Activated naive CD8-positive, alpha-beta T cell treated with anti-CD3 and anti-CD28 coated beads, Interleukin-2, amount 50 U/mL, for 24 hours (primary cell): ENCODE measurements around the gene SLC39A1.
"Not testable (repeated sequence)": the region's sequence is repeated elsewhere in the genome, so short reads cannot be mapped to it uniquely, and the experiment has no call there.

ENCODE experiments used
- ATAC-seq: fragments of 150-1000 bp; cut with Tn5 transposase; one replicate; pipeline ENCODE4 v1.10.0; 2021
- DNase-seq: peaks from one replicate; pipeline ENCODE4 v3.0.0; 2021
- H3K27ac Mint-ChIP-seq: one replicate; pipeline ENCODE4 v1.8.0; 2021; ENCODE audit warnings: mild to moderate bottlenecking, mixed read lengths
- H3K27me3 Mint-ChIP-seq: one replicate; pipeline ENCODE4 v1.8.0; 2021; ENCODE audit warnings: mixed read lengths
- H3K36me3 Mint-ChIP-seq: one replicate; pipeline ENCODE4 v1.8.0; 2021; ENCODE audit warnings: low read depth, mixed read lengths
- H3K4me1 Mint-ChIP-seq: one replicate; pipeline ENCODE4 v1.8.0; 2021; ENCODE audit warnings: mixed read lengths
- H3K4me3 Mint-ChIP-seq: one replicate; pipeline ENCODE4 v1.8.0; 2021; ENCODE audit warnings: mild to moderate bottlenecking, moderate library complexity, mixed read lengths
- H3K9me3 Mint-ChIP-seq: one replicate; pipeline ENCODE4 v1.8.0; 2021; ENCODE audit warnings: mixed read lengths

The SLC39A1 gene

DNA sequence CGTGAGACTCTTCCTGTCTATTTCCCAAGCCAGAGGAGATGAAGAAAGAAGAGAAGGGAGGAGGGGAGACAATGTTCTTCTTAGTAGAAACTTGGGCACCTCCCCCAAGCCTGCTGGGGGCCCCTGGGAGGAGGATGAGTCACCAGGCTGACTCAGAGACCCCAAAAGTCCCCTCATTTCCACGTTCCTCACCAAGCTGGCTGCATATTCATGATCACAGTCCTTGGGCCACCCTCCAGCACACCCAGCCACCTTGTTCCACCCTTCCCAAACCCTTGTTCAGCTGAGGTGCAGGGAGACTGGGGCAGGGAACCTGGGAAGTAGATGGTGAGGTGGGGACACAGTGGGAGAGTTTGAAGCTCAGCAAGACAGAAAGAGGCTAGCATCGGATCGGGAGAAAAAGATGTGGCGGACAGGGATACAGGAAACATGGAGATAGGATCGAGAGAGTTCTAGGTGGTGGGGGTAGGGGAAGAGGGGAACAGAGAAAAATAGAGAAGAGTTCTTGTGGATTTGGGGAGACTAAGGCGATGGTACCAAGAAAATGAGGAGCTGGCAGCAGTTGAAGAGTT is 22.1 kb upstream of the SLC39A1 start:
- H3K36me3 Mint-ChIP-seq: peaks cover 4% of the 10 kb centered on the region
- H3K4me1 Mint-ChIP-seq: peaks cover 38% of the 10 kb centered on the region
- peak overlapping the region; percentile 92 for H3K27ac Mint-ChIP-seq
- H3K9me3 Mint-ChIP-seq: no peaks in the 10 kb centered on the region
- ATAC-seq (peak; percentile 78), DNase-seq (peak; percentile 68)
- H3K27me3 Mint-ChIP-seq: no peaks in the 10 kb centered on the region
- H3K4me3 Mint-ChIP-seq: peak overlapping the region; percentile 88

DNA sequence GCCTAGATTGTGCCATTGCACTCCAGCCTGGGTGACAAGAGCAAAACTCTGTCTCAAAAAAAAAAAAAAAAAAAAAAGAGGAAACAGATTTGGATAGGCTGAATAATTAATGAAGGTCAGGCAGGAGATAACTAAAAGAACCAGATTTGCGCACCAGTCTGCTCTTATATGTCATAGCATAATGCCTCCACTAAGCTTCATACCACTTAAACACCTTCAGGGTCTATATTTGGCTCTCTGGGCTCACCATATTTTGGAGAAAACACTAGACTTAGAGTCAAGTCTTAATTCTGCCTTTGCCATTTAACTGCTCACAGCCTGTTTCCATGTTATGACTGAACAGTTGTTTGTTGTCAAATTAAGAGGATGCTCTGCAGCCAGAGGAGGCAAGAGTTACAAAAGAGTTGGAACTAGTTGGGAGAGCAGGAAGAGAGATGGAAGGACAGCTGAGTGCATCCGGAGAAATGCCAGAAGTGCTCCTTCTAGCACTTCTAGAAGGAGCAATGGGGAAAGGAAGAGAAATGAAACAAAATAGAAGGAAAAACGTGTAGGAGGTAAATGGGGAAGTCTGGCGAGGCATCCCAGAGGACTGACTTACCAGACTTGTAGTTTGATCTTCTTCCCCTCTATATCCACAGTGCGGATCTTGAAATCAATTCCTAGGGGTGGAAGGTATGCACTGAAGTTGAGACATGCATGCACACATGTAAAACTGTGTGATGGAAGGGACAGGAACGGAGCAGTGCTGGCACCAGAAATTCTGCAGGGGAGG is 21.0 kb upstream of the SLC39A1 start:
- H3K36me3 Mint-ChIP-seq: peaks cover 6% of the 10 kb centered on the region
- H3K27ac Mint-ChIP-seq: peak overlapping the region; percentile 2
- DNase-seq (no peak), ATAC-seq (no peak)
- no peak overlapping the region for H3K4me3 Mint-ChIP-seq
- H3K27me3 Mint-ChIP-seq: no peaks in the 10 kb centered on the region
- H3K4me1 Mint-ChIP-seq: peaks cover 33% of the 10 kb centered on the region
- no peaks in the 10 kb centered on the region for H3K9me3 Mint-ChIP-seq

DNA sequence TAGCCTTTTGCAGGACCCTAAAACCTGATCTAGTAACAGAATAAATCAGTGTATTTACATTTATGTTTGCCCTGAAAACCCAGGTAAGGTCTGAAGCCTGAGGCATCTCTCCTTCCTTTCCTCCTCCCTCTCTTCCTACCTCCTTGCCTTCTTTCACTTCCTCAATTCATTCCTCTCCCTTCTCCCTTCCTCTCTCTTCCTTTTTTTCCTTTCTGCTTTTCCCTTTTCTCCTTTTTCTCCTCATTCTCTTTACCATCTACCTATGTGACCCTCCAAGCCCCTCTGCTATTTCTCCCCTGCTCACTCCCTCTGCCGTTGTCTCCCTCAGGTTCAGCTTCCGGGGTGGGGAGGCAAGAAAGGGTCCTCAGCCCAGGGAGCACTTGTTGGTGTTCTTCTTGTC is 18.4 kb upstream of the SLC39A1 start:
- not testable (repeated sequence) for H3K4me3 Mint-ChIP-seq, ATAC-seq, H3K27ac Mint-ChIP-seq, DNase-seq, H3K9me3 Mint-ChIP-seq, H3K27me3 Mint-ChIP-seq
- Mint-ChIP-seq H3K36me3 (peaks cover 13% of the 10 kb centered on the region), H3K4me1 (peaks cover 37% of the 10 kb centered on the region)

DNA sequence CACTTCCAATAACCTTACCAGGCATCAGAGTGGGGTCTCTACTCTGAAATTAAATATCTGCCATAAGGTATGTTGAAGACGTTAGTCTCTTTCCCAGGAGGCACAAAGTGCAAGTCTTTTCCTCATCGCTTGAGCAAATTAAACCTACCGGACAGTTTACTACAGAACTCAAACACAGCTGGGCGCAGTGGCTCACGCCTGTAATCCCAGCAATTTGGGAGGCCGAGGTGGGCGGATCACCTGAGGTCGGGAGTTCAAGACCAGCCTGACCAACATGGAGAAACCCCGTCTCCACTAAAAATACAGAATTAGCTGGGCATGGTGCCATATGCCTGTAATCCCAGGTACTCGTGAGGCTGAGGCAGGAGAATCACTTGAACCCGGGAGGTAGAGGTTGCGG is 15.8 kb upstream of the SLC39A1 start:
- DNase-seq, H3K9me3 Mint-ChIP-seq, ATAC-seq, H3K27me3 Mint-ChIP-seq, H3K27ac Mint-ChIP-seq: not testable (repeated sequence)
- H3K4me3 Mint-ChIP-seq: peak overlapping the region; percentile 97
- H3K4me1 Mint-ChIP-seq: peaks cover 33% of the 10 kb centered on the region
- H3K36me3 Mint-ChIP-seq: peaks cover 33% of the 10 kb centered on the region

DNA sequence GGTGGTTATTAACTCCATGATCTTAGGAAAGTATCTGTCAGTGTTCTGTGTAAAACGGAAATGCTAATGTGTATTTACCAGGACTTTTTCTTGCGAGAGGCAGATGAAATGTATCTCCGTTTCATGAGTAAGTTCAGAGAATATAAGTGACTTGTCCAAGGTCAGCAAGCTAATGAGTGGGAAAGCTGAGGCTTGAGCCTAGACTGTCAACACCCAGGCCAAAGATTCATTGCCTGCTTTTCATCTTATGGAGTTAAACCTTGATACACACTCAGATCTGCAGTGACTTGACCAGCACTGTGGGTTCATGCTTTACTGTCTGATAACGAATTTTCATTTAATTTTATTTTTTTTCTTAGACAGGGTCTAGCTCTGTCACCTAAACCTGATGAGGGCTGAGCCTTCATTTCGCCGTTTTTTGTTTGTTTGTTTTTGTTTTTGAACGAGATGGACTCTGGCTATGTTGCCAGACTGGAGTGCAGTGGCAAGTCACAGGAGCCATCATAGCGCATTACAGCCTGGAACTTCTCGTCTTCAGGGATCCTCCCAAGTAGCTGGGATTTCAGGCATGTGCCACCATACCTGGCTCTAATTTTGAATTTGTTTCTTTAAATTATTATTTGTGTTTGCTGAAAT is 15.1 kb upstream of the SLC39A1 start:
- peaks cover 37% of the 10 kb centered on the region for H3K36me3 Mint-ChIP-seq
- H3K4me1 Mint-ChIP-seq: peaks cover 34% of the 10 kb centered on the region
- H3K27me3 Mint-ChIP-seq: no peaks in the 10 kb centered on the region
- peak overlapping the region; percentile 96 for H3K27ac Mint-ChIP-seq
- no peaks in the 10 kb centered on the region for H3K9me3 Mint-ChIP-seq
- no peak for DNase-seq
- no peak for ATAC-seq
- H3K4me3 Mint-ChIP-seq: peak overlapping the region; percentile 97

DNA sequence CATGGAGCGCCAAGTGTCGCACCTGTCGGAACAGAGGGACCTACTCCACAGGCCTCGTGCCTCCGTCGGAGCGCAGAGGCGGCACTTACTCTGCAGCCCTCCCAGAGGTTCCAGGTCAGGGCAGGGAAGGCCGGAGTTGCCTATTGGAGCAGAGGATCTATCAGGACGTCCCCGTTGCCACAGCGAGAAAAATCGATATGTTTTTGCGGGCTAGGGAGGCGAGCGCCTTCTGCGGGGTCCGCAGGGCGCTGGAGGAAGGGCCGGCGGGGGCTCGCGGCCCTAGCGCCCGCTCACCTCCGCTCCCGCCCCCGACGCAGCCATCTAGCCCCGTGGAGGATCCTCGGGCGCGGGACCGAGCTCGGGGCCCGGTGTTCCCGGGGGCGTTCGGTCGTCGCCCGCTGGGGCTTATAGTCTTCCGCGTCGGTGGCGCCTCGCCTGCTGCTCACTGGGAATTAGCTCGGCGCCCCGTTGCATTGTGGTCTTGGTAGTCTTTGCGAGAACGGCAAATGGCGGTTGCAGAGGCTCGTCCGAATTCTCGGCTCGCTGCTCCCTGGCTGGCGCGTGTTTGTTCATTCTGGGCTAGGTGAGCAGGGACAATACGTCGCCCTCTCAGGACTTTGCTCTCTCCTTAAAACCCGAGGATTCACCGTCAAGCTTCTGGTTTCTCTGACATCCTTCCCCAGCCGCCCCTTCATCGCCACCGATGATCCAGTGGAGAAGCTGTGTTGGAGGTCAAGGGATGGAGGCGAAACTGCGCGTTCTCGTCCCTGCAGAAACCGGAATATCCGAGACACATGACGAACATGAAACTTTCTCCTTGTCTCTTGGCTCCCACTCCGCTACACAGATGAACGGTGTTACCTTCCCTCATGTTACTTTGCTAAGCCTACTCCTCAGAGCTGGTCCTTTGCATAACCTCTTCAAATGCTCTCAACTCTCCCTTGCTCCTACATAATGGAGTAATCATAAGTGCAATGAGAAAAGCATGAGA is 14.2 kb upstream of the SLC39A1 start, which contains the start of gene JTB:
TSS of gene JTB (minus strand) at position 425 of the 991 bp plus-strand sequence. CDS start at position 3, 422 bp downstream.
- Mint-ChIP-seq H3K9me3 (no peaks in the 10 kb centered on the region), H3K27ac (peak within 1 kb of the TSS; percentile 97), H3K4me3 (peak within 1 kb of the TSS; percentile 97), H3K36me3 (peaks cover 40% of the 10 kb centered on the region), H3K27me3 (no peaks in the 10 kb centered on the region), H3K4me1 (peaks cover 35% of the 10 kb centered on the region)
- peak; percentile 86 for DNase-seq
- peak; percentile 94 for ATAC-seq

DNA sequence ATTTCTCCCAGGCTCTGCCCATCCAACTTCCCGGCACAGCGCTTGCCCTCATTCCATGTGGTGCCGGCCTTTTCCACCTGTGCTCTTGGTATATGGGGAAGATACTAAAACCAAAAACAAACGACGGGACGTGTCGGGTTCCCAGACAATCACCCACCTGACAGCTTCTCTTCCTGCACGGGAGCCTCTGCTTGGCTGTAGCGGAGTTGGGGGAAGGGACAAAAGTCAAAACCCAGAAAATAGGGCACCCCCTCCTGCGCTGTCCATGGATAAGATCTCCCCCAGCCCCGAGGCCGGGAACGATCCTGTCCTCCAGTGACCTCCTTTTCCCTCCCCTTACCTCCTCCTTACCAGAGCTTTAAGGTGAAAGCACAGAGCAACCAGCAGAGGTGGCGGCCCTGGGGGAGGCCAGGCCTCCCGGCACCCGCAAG is 13.5 kb upstream of the SLC39A1 start:
- H3K9me3 Mint-ChIP-seq: no peaks in the 10 kb centered on the region
- ATAC-seq (peak; percentile 4), DNase-seq (no peak)

DNA sequence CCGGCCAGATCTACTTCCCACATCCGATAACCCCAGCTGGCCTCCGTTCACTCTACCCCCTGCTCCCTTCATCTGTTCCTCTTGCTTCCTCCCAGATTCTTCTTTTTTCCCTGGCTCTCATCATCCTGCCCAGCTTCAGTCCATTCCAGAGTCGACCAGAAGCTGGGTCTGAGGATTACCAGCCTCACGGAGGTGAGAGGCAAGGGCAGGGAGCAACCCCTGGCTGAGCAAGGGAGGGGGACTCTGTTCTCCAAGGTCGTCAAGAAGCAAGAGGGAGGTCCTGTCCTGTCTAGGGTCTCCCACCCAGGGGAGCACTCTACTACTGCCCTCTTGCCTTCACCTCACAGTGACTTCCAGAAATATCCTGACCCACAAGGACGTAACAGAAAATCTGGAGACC is 10.2 kb upstream of the SLC39A1 start:
- DNase-seq (no peak), ATAC-seq (no peak)
- H3K4me1 Mint-ChIP-seq: peaks cover 42% of the 10 kb centered on the region
- no peak overlapping the region for H3K27ac Mint-ChIP-seq
- H3K36me3 Mint-ChIP-seq: peaks cover 38% of the 10 kb centered on the region
- no peaks in the 10 kb centered on the region for H3K9me3 Mint-ChIP-seq
- no peak overlapping the region for H3K4me3 Mint-ChIP-seq
- no peaks in the 10 kb centered on the region for H3K27me3 Mint-ChIP-seq

More for the DNA sequence above, 13.5 kb upstream of the SLC39A1 start:
- Mint-ChIP-seq H3K4me1 (peaks cover 42% of the 10 kb centered on the region), H3K27me3 (no peaks in the 10 kb centered on the region), H3K4me3 (peak overlapping the region; percentile 97), H3K36me3 (peaks cover 40% of the 10 kb centered on the region), H3K27ac (peak overlapping the region; percentile 97)

DNA sequence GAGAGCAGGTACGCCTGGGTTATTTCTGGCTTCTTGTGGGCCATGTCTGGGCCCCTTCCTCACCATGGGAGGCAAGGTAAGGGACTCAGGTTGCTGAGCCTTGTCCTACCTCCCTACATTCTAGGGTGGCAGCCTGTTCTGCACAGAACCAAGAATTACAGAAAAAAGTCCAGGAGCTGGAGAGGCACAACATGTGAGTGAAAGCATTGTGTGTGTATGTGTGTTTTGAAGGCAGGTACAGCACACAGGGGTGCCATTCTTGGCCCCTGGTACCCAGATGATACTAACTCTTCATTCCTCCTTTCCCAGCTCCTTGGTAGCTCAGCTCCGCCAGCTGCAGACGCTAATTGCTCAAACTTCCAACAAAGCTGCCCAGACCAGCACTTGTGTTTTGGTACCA is 9.7 kb upstream of the SLC39A1 start:
- Mint-ChIP-seq H3K36me3 (peaks cover 38% of the 10 kb centered on the region), H3K4me3 (no peak overlapping the region), H3K27me3 (no peaks in the 10 kb centered on the region), H3K4me1 (peaks cover 42% of the 10 kb centered on the region), H3K27ac (no peak overlapping the region), H3K9me3 (no peaks in the 10 kb centered on the region)
- DNase-seq (no peak), ATAC-seq (no peak)

DNA sequence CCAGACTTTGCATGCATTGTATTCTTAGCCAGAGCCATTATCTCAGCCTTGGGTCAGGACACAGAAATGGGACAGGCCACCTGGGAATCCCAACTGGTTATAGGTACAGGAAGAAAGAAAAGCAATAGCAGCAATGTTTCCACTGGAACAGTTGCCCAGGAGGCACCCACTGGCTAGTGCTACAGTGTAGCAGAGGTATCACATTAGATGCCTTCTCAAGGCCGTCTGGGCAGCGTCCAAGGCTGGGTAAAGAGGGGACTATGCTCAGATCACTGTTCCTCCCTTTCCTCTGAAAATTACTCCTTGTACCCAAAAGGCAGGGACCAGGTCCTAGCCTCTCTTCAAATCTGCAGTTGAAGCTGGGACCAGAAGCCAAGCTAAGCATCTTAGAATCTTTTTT is 7.0 kb upstream of the SLC39A1 start:
- Mint-ChIP-seq H3K4me1 (peaks cover 51% of the 10 kb centered on the region), H3K4me3 (no peak overlapping the region), H3K9me3 (no peaks in the 10 kb centered on the region), H3K27ac (no peak overlapping the region), H3K27me3 (no peaks in the 10 kb centered on the region), H3K36me3 (peaks cover 19% of the 10 kb centered on the region)
- DNase-seq (no peak), ATAC-seq (no peak)

DNA sequence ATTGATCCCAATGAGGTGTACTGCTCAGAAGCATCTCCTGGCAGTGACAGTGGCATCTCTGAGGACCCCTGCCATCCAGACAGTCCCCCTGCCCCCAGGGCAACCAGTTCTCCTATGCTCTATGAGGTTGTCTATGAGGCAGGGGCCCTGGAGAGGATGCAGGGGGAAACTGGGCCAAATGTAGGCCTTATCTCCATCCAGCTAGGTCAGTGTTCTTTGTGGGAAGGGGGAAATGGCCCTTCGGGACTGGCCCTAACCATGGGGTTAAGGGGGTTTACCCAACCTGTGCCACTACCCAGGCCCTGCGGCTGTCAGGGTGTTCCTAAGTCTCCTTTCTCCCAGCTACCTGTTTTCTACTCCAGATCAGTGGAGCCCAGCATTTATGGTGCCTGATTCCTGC is 5.6 kb upstream of the SLC39A1 start:
- DNase-seq (no peak), ATAC-seq (no peak)
- H3K36me3 Mint-ChIP-seq: peaks cover 9% of the 10 kb centered on the region
- H3K27ac Mint-ChIP-seq: peak overlapping the region; percentile 41
- H3K9me3 Mint-ChIP-seq: no peaks in the 10 kb centered on the region
- no peak overlapping the region for H3K4me3 Mint-ChIP-seq
- peaks cover 51% of the 10 kb centered on the region for H3K4me1 Mint-ChIP-seq
- no peaks in the 10 kb centered on the region for H3K27me3 Mint-ChIP-seq

DNA sequence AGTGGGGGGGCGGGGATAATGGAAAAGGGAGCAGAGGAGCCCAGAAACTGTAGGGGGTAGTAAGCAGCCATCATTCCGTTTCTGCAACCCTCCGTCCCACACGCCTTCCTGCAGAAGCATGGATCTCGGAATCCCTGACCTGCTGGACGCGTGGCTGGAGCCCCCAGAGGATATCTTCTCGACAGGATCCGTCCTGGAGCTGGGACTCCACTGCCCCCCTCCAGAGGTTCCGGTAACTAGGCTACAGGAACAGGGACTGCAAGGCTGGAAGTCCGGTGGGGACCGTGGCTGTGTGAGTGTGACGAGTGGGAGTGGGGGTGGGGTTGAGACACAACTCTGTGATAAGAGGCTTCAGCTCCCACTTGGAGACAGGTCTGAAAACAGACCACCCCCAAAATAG is 5.1 kb upstream of the SLC39A1 start:
- peak overlapping the region; percentile 91 for H3K4me3 Mint-ChIP-seq
- DNase-seq (no peak), ATAC-seq (no peak)
- H3K36me3 Mint-ChIP-seq: peaks cover 4% of the 10 kb centered on the region
- no peaks in the 10 kb centered on the region for H3K9me3 Mint-ChIP-seq
- peak overlapping the region; percentile 92 for H3K27ac Mint-ChIP-seq
- H3K4me1 Mint-ChIP-seq: peaks cover 55% of the 10 kb centered on the region
- no peaks in the 10 kb centered on the region for H3K27me3 Mint-ChIP-seq

DNA sequence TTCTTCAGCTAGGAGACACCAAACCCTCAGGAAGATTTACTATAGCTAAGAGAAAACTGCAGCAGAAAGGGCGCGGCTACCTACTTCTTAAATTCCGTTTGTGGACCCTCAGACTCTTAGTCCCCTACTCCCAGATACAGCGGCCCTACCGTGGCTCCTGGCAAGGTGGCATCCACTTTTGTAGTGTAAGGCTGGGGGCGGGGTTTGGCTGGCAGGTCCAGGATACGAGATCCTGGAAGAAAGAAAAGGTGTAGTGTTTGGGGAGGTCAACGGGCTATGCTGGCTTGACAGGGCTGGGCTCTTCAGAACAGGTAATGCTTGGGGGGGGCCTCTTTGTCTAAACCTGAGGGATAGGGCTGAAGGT is 4.6 kb upstream of the SLC39A1 start:
- Mint-ChIP-seq H3K4me3 (peak overlapping the region; percentile 91), H3K27ac (peak overlapping the region; percentile 92), H3K27me3 (no peaks in the 10 kb centered on the region), H3K36me3 (peaks cover 2% of the 10 kb centered on the region), H3K4me1 (peaks cover 57% of the 10 kb centered on the region), H3K9me3 (no peaks in the 10 kb centered on the region)
- ATAC-seq (no peak), DNase-seq (no peak)
